ENCODE data around the gene CRYL1. TPM values are rescaled to one million over a fixed set of nuclear protein-coding genes. Genes with fewer than 3 reads are reported as not detected.

The CRYL1 gene
- polyA plus RNA-seq, 1 donor from 2014 or later: 10.6 TPM

GRCh38 chr13:20439261-20439660 lies 86.4 kb downstream of the CRYL1 start:
- H4K20me1 ChIP-seq (ENCODE audit: insufficient read depth): no peaks in the 10 kb centered on the region
- no peaks in the 10 kb centered on the region for H3K27me3 ChIP-seq (ENCODE audit: insufficient read depth, low read depth, low read length)
- H3K9me3 ChIP-seq (ENCODE audit: low read length): no peaks in the 10 kb centered on the region
- TF ChIP-seq TAF1 (IDR thresholded peaks at IDR 0.05; ENCODE audit: low read depth) (no peak), SMC3 (conservative IDR thresholded peaks at IDR 0.05; ENCODE audit: poor library complexity) (no peak), REST (IDR thresholded peaks at IDR 0.05; ENCODE audit: borderline replicate concordance) (no peak), POLR2AphosphoS5 (IDR thresholded peaks at IDR 0.05) (no peak), RAD21 (conservative IDR thresholded peaks at IDR 0.05) (no peak), CTCF (IDR thresholded peaks at IDR 0.05; ENCODE audit: poor library complexity, severe bottlenecking) (no peak), MXI1 (conservative IDR thresholded peaks at IDR 0.05; ENCODE audit: poor library complexity, severe bottlenecking) (no peak), EZH2 (IDR thresholded peaks at IDR 0.05; ENCODE audit: borderline replicate concordance, insufficient read depth, low read length, poor library complexity, severe bottlenecking) (no peak), EP300 (conservative IDR thresholded peaks at IDR 0.05; ENCODE audit: poor library complexity, severe bottlenecking) (no peak)
- H3K36me3 ChIP-seq (ENCODE audit: insufficient read depth, low read length): no peaks in the 10 kb centered on the region
- no peak overlapping the region for H3K4me3 ChIP-seq (ENCODE audit: low read length)
- no peak overlapping the region for H3K4me2 ChIP-seq (ENCODE audit: low read length)
- no peak overlapping the region for H2AFZ ChIP-seq (ENCODE audit: low read depth, low read length)
- H3K79me2 ChIP-seq (replicated peaks; ENCODE audit: insufficient read depth, low read length): no peaks in the 10 kb centered on the region
- no peaks in the 10 kb centered on the region for H3F3A ChIP-seq (ENCODE audit: insufficient read depth, low read length, poor library complexity, severe bottlenecking)
- H3K9me2 ChIP-seq (ENCODE audit: insufficient read depth, low read length): no peaks in the 10 kb centered on the region
- no peak overlapping the region for H3K27ac ChIP-seq (ENCODE audit: low read length)
- H3K9ac ChIP-seq (ENCODE audit: low read length): no peak overlapping the region

GRCh38 chr13:20438801-20439200 lies 86.9 kb downstream of the CRYL1 start:
- Histone ChIP-seq H3K27ac (ENCODE audit: low read length) (no peak overlapping the region), H3K9me3 (ENCODE audit: low read length) (no peaks in the 10 kb centered on the region), H3K4me3 (ENCODE audit: low read length) (no peak overlapping the region), H3K9me2 (ENCODE audit: insufficient read depth, low read length) (no peaks in the 10 kb centered on the region), H2AFZ (ENCODE audit: low read depth, low read length) (no peak overlapping the region), H3K4me2 (ENCODE audit: low read length) (no peak overlapping the region), H3K79me2 (replicated peaks; ENCODE audit: insufficient read depth, low read length) (no peaks in the 10 kb centered on the region), H3K9ac (ENCODE audit: low read length) (no peak overlapping the region), H3K36me3 (ENCODE audit: insufficient read depth, low read length) (no peaks in the 10 kb centered on the region), H3K27me3 (ENCODE audit: insufficient read depth, low read depth, low read length) (no peaks in the 10 kb centered on the region), H4K20me1 (ENCODE audit: insufficient read depth) (no peaks in the 10 kb centered on the region), H3F3A (ENCODE audit: insufficient read depth, low read length, poor library complexity, severe bottlenecking) (no peaks in the 10 kb centered on the region)
- no peak for TF ChIP-seq POLR2AphosphoS5 (IDR thresholded peaks at IDR 0.05)
- no peak for TF ChIP-seq EP300 (conservative IDR thresholded peaks at IDR 0.05; ENCODE audit: poor library complexity, severe bottlenecking)
- no peak for TF ChIP-seq REST (IDR thresholded peaks at IDR 0.05; ENCODE audit: borderline replicate concordance)
- no peak for TF ChIP-seq SMC3 (conservative IDR thresholded peaks at IDR 0.05; ENCODE audit: poor library complexity)
- no peak for TF ChIP-seq MXI1 (conservative IDR thresholded peaks at IDR 0.05; ENCODE audit: poor library complexity, severe bottlenecking)
- TF ChIP-seq CTCF (IDR thresholded peaks at IDR 0.05; ENCODE audit: poor library complexity, severe bottlenecking): no peak
- TF ChIP-seq RAD21 (conservative IDR thresholded peaks at IDR 0.05): no peak
- no peak for TF ChIP-seq EZH2 (IDR thresholded peaks at IDR 0.05; ENCODE audit: borderline replicate concordance, insufficient read depth, low read length, poor library complexity, severe bottlenecking)
- TF ChIP-seq TAF1 (IDR thresholded peaks at IDR 0.05; ENCODE audit: low read depth): no peak

All from neural cell (in vitro differentiated cells).